ENCODE data around the gene ATG16L2.
"Not testable (repeated sequence)": the region's sequence is repeated elsewhere in the genome, so short reads cannot be mapped to it uniquely, and the experiment has no call there.

The ATG16L2 gene

DNA sequence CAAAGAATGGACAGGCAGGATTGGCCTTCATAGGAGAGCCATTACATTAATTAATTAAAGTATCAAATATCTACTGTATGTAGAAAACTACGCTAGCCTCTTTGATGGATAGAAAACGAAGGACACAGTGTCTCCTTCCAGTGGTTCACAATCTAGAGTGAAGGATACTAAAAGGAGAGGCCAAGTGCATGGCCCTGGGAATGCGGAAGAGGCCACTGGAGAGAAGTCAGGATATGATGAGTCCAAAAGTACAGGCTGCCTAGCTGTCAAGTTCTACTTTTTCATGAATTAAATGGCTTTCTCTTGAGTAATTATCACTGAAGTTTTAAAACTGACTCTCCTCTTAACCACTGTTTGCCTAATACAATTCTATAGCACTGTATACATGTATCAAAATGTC, 41.9 kb downstream of the ATG16L2 start:
- no peak for DNase-seq

DNA sequence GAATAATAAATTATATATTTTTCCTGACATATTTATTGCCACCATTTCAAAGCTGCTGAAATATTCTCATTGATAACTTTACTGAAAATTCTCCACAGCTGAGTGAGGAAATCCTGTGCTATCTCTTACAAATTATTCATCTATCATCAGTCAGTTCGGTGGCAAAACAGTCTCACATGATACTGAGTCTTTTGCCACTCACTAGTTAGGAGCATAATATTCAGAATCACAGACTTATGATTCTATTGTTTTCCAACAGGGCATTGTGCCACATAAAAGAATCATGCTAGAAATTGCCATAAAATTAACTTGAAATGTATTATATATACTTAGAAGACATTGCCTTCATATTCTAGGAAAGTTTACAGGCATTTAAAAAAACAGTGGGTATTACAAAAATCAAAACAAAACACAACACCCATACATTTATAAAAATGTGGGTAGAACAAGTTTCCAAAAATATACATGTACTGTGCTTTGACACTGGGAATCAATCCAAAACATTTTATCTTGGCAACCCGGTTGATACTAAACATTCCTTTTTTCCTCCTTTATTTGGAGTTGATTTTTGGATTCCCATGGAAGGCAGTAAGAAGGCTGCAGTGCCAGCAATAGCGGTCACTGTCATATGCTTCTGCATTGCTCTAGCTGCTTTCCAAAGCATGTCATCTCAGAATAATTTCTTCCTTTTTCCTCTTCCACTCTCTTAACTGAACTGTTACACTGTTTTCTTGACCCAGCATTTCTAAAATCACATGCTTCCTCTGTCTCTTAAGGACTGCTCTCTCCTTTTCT, 42.5 kb downstream of the ATG16L2 start:
- DNase-seq, result no peak

DNA sequence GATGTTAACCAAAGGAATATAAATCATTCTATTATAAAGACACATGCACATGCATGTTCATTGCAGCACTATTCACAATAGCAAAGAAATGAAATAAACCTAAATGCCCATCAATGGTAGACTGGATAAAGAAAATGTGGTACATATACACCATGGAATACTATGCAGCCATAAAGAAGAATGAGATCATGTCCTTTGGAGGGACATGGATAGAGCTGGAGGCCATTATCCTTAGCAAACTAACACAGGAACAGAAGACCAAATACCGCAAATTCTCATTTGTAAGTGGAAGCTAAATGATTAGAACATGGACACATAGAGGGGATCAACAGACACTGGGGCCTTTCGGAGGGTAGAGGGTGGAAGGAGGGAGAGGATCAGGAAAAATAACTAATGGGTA, 44.1 kb downstream of the ATG16L2 start:
- not testable (repeated sequence) for DNase-seq

GRCh38 chr11:72859126-72859525, 44.9 kb downstream of the ATG16L2 start:
- no peak for DNase-seq

DNA sequence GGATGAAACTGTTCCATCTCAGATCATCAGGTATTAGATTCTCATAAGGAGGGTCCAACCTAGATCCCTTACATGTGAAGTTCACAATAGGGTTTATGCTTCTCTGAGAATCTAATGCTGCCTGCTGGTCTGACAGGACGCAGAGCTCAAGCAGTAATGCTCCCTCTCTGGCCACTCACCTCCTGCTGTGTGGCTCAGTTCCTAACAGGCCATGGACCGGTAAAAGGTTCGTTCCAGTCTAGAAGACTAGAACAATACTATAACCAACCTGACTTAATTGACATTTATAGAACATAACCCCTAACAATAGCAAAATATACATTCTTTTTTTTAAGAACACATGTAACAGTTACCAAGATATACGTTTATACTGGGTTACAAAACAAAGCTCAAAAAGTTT, 45.8 kb downstream of the ATG16L2 start:
- no peak for DNase-seq

DNA sequence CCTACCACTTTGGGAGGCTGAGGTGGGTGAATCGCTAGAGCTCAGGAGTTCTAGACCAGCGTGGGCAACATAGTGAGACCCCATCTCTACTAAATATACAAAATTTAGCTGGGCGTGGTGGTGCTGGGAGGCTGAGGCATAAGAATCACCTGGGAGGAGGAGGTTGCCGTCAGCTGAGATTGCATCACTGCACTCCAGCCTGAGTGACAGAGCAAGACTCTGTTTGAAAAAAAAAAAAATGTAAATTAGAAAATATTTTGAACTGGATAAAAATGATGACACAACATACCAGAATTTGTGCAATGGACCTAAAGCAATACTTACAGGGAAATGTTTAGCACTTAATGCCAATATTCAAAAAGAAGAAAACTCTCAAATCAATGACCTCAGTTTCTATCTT, 46.4 kb downstream of the ATG16L2 start:
- no peak for DNase-seq

- DNase-seq, result no peak
Observed at GRCh38 chr11:72863091-72863490, 48.9 kb downstream of the ATG16L2 start.

DNA sequence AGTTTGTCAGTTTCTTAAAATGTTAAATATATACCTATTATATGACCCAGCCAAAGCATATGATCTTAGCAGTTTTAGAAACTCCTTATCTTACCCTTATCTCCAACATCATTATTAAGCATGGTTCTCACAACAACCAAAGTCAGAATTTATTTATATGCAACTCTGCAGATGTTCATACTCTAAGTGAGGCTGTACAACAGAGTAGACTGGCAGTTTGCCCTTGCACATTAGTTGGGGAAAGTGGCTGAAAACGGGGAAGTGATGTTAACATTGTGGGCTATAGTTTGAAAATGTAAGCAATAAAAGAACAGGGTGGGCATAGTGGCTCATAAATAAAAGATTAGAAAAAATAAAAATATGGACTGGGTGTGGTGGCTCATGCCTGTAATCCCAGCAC, 49.7 kb downstream of the ATG16L2 start:
- no peak for DNase-seq

- no peak for DNase-seq
Observed at GRCh38 chr11:72864702-72865655, 50.8 kb downstream of the ATG16L2 start.

DNA sequence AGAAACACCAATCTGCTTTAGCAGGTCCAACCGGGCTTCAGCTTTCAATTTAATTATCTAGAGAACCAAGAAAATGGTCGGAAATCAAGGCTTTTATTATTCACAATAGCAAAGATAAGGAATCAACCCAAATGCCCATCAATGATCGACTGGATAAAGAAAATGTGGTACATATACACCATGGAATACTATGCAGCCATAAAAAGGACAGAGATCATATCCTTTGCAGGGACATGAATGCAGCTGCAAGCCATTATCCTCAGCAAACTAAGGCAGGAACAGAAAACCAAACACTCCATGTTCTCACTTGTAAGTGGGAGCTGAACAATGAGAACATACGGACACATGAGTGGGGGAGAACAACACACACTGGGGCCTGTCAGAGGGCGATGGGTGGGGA, 53.8 kb downstream of the ATG16L2 start:
- DNase-seq, result no peak

GRCh38 chr11:72869831-72870230, 55.6 kb downstream of the ATG16L2 start:
- DNase-seq, result no peak

DNA sequence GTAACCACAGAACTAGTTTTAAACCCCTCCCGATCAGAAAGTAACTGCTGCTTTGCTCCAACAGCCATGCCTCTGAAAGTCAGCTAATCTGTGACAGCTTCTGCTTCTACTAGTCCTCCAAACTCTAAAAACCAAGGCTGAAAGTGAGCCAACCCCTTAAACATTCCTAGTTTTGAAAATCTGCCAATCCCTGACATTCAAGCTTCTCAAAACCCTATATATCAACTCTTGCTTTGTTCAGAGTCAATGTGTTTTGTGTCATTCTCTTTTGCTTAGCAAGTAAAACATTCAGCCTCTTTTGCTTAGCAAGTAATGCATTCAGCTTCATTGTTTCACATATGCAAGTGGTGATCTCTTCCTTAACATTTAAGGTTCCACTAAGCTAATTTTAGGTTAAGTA, 56.9 kb downstream of the ATG16L2 start:
- no peak for DNase-seq

- DNase-seq, result no peak
Observed at GRCh38 chr11:72872012-72872411, 57.8 kb downstream of the ATG16L2 start.

- DNase-seq, result no peak
Observed at GRCh38 chr11:72875736-72876135, 61.5 kb downstream of the ATG16L2 start.

DNA sequence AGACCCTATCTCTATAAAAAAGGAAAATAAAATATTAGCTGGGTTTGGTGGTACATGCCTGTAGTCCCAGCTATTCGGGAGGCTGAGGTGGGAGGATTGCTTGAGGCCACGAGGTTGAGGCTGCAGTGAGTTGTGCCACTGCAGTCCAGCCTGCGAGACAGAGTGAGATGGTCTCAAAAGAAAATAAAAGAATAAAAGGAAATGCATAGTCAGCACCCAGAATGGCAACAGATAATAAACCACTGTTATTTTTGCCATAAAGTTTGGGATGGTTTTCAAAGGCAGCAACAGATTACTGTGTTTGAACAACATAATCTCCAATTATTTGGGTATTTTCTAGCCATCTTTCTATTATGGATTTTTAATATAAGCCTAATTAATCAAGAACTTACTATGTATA, 61.9 kb downstream of the ATG16L2 start:
- DNase-seq, result no peak
